Measurements from ENCODE around the gene BFSP2.

Gene BFSP2

GRCh38 chr3:133383741-133384140 lies 16.1 kb upstream of the BFSP2 start:
- no peak for DNase-seq

- no peak for DNase-seq
These were observed 15.4 kb upstream of the BFSP2 start for GRCh38 chr3:133384331-133385027.

GRCh38 chr3:133386876-133387275 lies 13.0 kb upstream of the BFSP2 start:
- no peak for DNase-seq

- DNase-seq, result no peak
These were observed 12.5 kb upstream of the BFSP2 start for GRCh38 chr3:133387341-133387740.

GRCh38 chr3:133388696-133389395 lies 11.0 kb upstream of the BFSP2 start:
- no peak for DNase-seq

GRCh38 chr3:133390715-133391114 lies 9.1 kb upstream of the BFSP2 start:
- DNase-seq, result no peak

GRCh38 chr3:133393204-133393603 lies 6.7 kb upstream of the BFSP2 start:
- DNase-seq, result no peak

- no peak for DNase-seq
These were observed 6.0 kb upstream of the BFSP2 start for GRCh38 chr3:133393691-133394474.

GRCh38 chr3:133394561-133395311 lies 5.1 kb upstream of the BFSP2 start:
- no peak for DNase-seq

GRCh38 chr3:133396906-133397305 lies 3.0 kb upstream of the BFSP2 start:
- no peak for DNase-seq

GRCh38 chr3:133401374-133402135 lies 1.7 kb downstream of the BFSP2 start:
- DNase-seq, result no peak

GRCh38 chr3:133404920-133405319 lies 5.1 kb downstream of the BFSP2 start:
- DNase-seq, result no peak

GRCh38 chr3:133408366-133408765 lies 8.5 kb downstream of the BFSP2 start:
- DNase-seq, result no peak

GRCh38 chr3:133408961-133409360 lies 9.1 kb downstream of the BFSP2 start:
- DNase-seq, result no peak

GRCh38 chr3:133410191-133410892 lies 10.5 kb downstream of the BFSP2 start:
- no peak for DNase-seq

GRCh38 chr3:133412183-133413132 lies 12.6 kb downstream of the BFSP2 start:
- no peak for DNase-seq

GRCh38 chr3:133413161-133414020 lies 13.5 kb downstream of the BFSP2 start:
- DNase-seq, result no peak

- no peak for DNase-seq
These were observed 14.2 kb downstream of the BFSP2 start for GRCh38 chr3:133414021-133414392.

GRCh38 chr3:133418361-133418760 lies 18.5 kb downstream of the BFSP2 start:
- DNase-seq, result no peak

Data from NK-92 treated with Interleukin-12 subunit alpha and Interleukin-12 subunit beta, amount 100 ng/mL, for 24 hours (cell line).